ENCODE measurements around the gene SLC9A1. TPM values are rescaled to one million over a fixed set of nuclear protein-coding genes. Genes with fewer than 3 reads are reported as not detected.
A peak's percentile ranks its signal among the peaks of the same experiment; 100 is the strongest.

The SLC9A1 gene
- polyA plus RNA-seq, 3 donors = 25.8 to 28.7 (median 28.1) TPM

DNA sequence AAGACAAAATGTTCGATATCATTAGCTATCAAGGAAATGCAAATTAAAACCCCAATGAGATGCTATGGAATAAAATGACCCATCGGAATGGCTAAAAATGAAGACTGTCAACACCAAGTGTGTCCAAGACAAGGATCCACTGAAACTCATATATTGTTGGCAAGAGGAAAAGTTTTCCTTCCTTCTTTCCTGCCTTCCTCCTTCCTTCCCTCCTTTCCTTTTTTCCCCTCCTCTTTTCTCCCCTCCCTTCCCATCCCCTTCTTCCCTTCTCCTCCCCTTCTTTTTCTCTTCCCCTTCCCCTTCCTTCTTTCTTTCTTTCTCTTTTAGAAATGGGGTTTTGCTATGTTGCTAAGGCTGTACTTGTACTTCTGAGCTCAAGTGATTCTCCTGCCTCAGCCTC is 78.1 kb downstream of the SLC9A1 start:
- DNase-seq = no peak

DNA sequence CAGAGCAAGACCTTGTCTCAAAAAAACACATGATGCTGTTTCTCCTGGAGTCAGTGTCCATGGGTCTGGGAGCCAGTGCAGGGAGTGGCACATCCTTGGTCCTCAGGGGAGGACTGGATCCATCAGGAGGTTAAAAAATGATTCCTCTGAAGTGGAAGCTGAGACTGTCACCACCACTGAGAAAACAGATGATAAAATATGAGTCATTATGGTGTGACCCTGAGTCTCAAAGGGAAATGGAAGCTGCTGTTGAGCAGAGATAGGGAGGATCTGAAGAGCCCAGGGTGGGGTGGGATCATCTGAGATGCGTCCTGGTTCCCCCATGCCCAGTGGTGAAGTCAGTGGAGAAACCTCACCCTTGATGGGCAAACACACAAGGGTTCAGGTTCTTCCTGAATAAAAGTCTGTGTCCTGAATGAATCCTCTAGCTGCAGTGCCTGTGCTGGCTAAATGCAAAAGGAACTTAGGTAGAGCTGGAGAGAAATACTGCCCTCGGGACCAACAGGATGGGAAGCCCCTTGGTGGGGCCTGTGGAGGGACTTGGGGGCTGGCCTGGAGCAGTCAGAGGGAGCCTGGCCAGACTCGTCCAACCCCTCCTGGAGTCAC is 80.6 kb downstream of the SLC9A1 start:
- DNase-seq = no peak

DNA sequence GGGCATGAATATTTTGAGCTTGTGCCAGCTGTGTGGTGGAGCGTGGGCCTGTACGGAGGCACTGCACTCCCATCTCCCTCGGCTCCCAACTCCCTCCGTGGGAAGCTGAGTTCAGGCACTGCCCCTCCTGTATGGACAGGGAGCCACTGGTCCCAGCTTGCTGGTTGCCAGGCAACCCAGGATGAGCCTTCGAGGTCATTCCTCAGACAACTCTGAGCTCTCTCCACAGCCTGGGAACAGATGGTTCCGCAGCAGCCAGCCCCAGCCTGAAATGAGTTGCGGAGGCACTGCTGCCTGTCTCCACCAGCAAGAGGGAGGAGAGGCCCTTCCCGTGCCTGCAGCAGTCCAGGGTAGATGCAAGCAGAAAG is 83.9 kb downstream of the SLC9A1 start:
- DNase-seq = peak; percentile 66

DNA sequence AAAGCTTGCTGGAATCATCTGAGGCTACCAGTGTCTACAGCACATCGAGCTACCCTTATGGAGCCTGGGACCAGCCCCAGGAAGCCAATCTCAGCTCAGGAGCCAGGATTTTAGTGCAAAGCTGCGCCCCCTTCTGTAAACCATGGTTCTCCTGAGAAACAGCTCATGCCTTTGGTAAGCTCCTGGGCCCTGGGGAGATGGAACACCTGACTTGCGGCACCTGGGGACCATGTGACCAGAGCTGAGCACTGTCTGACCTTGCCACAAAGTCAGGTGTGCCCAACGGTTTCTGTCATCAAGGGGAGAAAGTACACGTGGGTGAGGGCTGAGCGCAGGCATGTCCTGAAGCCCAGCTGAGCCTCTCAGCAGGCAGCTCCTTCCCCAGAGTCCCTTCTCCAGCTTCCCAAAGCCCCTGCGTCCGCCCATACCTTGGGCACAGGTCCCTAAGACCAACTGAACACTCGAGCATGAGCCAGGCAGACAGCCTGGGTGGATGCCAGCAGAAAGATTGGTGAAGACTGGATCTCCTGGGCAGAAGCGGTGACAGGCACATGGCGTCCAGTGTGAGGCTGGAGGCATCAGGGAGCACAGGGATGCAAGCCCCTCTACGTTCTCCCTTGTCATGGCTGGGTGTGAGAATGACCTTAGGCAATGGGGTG is 84.4 kb downstream of the SLC9A1 start:
- no peak for DNase-seq

DNA sequence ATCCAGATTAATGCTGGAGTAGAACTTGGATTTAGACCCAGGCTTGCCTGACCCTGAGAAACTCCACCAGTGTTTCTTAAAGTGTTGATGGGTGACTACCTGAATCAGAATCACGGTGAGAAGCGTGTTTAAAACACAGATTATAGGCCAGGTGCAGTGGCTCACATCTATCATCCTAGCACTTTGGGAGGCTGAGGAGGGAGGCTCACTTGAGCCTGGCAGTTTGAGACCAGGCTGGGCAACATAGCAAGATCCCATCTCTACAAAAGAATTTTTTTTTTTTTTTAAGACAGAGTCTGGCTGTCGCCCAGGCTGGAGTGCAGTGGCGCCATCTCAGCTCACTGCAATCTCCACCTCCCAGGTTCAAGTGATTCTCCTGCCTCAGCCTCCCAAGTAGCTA is 86.0 kb downstream of the SLC9A1 start:
- DNase-seq = no peak

DNA sequence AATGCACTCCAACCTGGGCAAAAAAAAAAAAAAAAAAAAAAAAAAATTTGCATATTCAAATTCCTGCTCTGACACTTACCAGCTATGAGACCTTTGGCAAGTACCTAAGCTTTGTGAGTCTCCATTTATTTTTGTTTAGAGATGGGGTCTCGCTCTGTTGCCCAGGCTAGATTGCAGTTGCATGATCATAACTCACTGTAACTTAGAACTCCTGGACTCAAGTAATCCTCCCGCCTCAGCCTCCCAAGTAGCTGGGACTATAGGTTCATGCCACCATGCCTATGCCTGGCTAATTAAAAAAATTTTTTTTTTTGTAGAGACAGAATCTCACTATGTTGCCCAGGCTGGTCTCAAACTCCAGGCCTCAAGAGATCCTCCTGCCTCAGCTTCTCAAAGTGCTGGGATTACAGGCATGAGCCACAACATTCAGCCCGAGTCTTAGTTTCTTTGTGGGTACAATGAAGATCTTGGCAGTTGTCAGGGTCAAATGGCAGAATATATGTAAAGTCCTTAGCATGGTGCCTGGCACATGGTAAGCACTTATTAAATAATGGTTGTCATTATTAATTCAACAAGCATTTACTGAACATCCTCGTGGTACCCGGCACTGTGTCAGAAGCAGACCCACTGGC is 88.8 kb downstream of the SLC9A1 start:
- no peak for DNase-seq

DNA sequence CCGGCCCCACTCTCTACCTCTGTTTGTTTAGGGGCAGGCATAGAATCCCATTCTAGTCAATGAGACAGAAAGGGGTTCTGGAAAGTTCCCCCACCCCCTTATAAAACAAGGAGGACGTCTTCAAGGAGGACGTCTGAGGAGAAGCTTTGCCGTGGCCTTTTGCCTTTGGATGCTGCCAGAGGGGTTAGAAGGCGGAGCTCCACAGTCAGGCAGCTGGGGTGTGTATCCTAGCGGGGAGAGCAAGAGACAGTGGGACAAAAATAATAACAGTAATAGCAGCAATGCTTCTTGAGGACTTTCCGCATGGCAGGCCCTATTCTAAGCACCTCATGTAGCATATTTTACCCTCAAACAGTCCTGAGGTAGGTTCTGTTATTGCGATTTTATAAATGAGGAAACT is 94.0 kb downstream of the SLC9A1 start:
- no peak for DNase-seq

DNA sequence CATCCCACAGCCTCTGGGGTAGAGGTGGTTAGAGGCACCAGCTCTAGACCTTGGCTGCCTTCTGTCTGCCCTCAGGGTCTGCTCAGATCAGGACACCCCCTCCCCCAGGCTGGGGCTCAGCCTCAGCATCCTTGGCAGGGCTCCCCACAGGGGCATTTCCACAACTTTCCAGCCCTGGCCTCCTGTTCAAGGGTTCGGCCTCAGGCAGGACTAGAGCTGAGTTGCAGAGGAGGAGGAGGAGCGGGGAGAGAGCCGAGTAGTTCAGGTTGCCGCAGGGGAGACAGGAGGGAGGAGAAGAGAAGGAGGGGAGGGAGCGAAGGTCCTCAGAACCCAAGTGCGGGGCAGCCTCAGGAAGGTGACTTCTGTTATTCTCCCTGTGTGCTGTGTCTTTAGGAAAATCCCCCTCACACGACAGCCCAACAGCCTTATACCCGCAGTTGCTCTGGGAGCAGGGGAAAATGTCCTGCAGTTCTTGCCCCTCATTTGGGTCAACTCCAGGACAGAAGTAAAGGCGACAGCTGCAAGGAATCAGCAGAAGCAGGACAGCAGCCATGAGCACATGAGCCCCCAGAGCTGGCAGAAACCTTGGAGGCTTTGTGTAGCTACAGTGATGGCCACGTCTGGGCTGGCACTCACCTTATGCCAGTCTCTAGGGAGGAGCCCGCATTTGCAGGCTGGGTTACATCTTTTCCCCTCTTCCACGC is 95.8 kb downstream of the SLC9A1 start:
- no peak for DNase-seq

DNA sequence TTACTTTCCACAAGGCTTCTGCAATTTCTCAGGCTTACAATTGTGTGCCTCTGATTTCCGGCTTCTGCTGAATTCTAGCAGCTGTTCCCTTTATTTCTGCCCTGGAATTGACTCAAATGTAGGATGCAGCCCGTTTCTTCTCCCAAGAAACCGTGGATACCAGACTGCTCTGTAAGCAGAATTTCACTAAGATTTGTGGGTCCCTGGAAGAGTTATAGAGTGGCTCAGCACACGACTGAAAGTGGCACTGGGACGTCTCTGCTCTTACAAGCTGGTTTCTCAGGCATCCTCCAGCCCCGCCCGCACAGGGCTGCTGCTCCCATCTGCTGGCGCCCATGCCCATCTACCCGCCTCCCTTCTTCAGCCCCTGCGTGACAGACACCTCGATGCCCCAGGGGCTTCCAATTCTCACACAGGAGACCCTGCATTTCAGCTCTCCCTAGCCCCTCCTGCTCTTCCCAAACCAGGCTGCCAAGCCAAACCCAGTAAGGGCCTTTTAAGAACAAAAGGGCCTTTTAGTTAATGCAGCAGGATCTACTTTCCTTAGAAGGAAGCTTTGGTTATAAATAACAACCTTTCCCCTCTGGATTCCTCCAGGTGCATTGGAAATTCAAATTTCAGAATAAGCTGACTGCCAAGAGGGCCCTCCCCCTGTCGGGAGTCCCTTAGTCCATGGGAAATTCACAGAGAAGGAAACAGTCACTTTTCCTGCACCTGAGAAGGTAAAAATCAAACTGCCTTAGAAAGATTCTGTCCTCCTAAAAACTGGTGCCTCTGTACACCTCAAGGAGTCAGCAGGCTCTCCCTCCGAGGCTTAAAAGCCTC is 96.9 kb downstream of the SLC9A1 start:
- no peak for DNase-seq

DNA sequence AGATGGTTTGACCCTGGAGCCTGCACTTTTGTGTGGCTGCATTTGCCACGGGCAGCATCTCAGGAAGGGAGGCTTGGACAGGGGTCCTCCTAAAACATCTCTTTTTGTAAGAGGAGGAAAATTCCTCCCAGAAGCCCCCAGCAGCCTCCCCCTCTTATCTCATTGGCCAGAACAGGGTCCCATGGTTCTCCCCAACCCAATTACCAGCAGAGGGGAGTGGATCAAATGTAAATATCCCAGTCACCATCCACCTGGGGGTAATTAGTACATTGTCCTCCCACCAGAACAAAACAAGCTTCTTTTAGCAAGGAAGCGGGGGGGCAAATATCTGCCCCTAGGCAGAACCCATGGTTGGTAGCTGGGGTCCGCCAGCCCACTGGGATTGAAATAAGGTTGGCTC is 97.5 kb downstream of the SLC9A1 start:
- DNase-seq = no peak

DNA sequence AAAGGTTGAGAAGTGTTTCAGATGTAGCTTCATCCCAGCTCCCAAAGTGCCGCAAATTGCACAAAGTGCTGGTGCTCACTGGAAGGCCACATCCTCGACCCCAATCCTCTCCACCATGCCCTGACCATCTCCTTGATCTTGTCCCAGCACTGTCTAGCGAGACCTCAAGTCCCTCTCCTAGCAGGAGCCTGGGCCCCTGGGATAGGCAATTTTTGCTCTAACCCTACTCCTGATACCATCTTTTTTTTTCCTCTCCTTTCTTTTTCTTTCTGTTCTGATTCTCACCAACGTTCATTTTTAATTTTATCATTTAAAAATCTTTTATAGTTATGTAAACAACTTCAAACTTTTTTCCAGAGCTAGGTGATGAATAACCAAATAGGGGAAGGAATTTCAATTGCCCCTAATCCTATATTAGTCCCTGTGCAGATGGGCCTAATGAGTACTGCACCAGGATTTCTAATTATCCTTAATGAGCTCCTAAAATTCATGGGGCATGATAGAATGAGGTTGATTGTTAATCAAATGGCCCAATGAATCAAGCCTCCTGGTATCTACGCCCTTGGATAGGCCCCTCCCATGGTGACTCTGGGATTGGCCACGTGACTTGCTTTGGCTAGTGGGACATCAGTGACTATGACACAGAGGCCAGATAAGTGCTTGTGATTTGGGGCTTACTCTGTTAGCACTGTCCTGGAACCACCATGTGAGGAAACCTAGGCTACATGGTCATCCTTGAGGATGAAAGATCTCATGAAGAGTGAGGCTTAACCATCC is 100.8 kb downstream of the SLC9A1 start:
- no peak for DNase-seq

DNA sequence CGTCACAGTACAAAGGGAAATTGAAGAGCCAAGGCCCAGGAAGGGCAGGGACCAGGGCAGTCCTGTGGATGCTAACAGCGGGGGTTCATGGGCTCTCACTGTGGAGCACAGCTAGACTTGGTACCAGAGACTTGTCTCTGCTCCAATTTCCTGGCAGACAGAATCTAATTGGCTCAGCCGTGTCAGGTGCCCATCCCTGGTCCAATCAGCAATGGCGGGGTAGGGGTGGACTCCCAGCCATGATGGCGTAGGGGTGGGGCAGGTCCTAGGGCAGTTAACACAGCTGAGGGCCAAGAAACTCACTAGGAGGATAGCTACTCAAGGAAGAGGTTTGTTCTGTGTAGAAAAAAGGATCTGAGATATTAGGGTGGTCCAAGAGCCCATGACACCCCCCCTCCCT is 102.4 kb downstream of the SLC9A1 start:
- no peak for DNase-seq

DNA sequence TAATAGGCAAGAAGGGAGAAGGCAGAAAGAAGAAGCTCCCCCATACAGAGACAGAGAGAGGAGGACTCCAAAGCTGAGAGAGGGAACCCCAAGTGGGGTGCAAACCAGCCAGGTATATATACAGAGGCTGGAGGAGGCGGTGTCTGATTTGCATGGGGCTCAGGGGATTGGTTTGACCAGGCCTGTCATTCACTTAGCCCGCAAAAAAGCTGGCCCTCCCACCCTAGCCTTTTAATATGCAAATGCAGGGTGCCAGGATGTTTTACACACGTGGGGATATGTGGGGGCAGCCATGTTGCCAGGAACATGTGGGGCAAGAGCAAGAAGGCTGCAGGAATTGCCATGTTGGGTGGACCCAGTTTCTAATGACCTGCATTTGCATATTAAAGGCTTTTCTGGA is 105.3 kb downstream of the SLC9A1 start:
- no peak for DNase-seq

DNA sequence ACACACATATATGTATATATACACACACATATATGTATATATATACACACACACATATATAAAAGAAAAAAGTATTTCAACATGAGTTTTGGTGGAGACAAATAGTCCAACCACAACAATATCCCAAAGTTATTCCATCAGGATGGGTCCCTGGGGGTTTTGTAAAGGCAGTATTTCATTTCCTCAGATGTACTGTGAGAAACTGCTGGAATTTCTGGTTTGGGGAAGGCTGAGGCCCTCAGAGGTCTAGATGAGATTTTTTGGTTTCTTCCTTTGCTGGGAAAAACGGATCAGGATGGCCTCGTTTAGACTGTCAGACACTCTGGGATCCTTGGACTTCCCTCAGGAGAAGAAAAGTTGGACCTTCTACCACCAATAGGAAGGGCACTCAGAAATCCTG is 105.8 kb downstream of the SLC9A1 start:
- DNase-seq = no peak

Other genes starting within 250 kb of the SLC9A1 start
- 1 to 10 TPM; 1.0 to 1.4 (median 1.1) TPM for gene NR0B2, start 241.2 kb downstream of the SLC9A1 start, polyA plus RNA-seq (ENCODE audit: insufficient read length in 3 of 3)
- 100 to 1,000 TPM in 2 of 3 donors, 10 to 100 TPM in 1; 83.8 to 104 (median 102) TPM for gene NUDC, start 233.4 kb downstream of the SLC9A1 start, polyA plus RNA-seq (ENCODE audit: insufficient read length in 3 of 3)
- 10 to 100 TPM; 11.1 to 11.8 (median 11.5) TPM for gene KDF1, start 194.7 kb downstream of the SLC9A1 start, polyA plus RNA-seq (ENCODE audit: insufficient read length in 3 of 3)
- 1 to 10 TPM; 5.5 to 6.8 (median 6.0) TPM for gene TRNP1, start 161.4 kb downstream of the SLC9A1 start, polyA plus RNA-seq (ENCODE audit: insufficient read length in 3 of 3)
- gene TENT5B, start 142.3 kb downstream of the SLC9A1 start, polyA plus RNA-seq (ENCODE audit: insufficient read length in 3 of 3) = 1 to 10 TPM in 1 of 3 donors, under 1 TPM in 2; 0.96 to 1.1 (median 0.97) TPM
- 10 to 100 TPM; 46.7 to 54.0 (median 47.0) TPM for gene WDTC1, start 79.5 kb upstream of the SLC9A1 start, polyA plus RNA-seq (ENCODE audit: insufficient read length in 3 of 3)
- gene TMEM222, start 167.0 kb upstream of the SLC9A1 start, polyA plus RNA-seq (ENCODE audit: insufficient read length in 3 of 3) = 10 to 100 TPM; 42.3 to 46.8 (median 44.1) TPM
- gene SYTL1, start 186.9 kb upstream of the SLC9A1 start, polyA plus RNA-seq (ENCODE audit: insufficient read length in 3 of 3) = 10 to 100 TPM; 12.6 to 17.0 (median 13.3) TPM
- 10 to 100 TPM in 1 of 3 donors, 1 to 10 TPM in 2; 9.4 to 11.4 (median 9.7) TPM for gene MAP3K6, start 211.8 kb upstream of the SLC9A1 start, polyA plus RNA-seq (ENCODE audit: insufficient read length in 3 of 3)
- 1 to 10 TPM; 1.7 to 3.9 (median 2.1) TPM for gene FCN3, start 219.7 kb upstream of the SLC9A1 start, polyA plus RNA-seq (ENCODE audit: insufficient read length in 3 of 3)
- under 1 TPM; 0.21 to 0.47 (median 0.33) TPM for gene CD164L2, start 228.2 kb upstream of the SLC9A1 start, polyA plus RNA-seq (ENCODE audit: insufficient read length in 3 of 3)
- gene GPR3, start 237.5 kb upstream of the SLC9A1 start, polyA plus RNA-seq (ENCODE audit: insufficient read length in 3 of 3) = 1 to 10 TPM in 2 of 3 donors, under 1 TPM in 1; 0.84 to 1.1 (median 1.0) TPM